Measurements from ENCODE around the gene SORCS3.

- TF ChIP-seq, protein P1, sequence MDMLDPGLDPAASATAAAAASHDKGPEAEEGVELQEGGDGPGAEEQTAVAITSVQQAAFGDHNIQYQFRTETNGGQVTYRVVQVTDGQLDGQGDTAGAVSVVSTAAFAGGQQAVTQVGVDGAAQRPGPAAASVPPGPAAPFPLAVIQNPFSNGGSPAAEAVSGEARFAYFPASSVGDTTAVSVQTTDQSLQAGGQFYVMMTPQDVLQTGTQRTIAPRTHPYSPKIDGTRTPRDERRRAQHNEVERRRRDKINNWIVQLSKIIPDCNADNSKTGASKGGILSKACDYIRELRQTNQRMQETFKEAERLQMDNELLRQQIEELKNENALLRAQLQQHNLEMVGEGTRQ (CRISPR knock-in tag; IDR thresholded peaks at IDR 0.05), result no peak
- TF ChIP-seq ELF4 (CRISPR knock-in tag; IDR thresholded peaks at IDR 0.05; ENCODE audit: low read depth) (no peak), CTCF (IDR thresholded peaks at IDR 0.05) (no peak), JUN (CRISPR knock-in tag; IDR thresholded peaks at IDR 0.05) (no peak), FOXP4 (CRISPR knock-in tag; IDR thresholded peaks at IDR 0.05) (no peak), MAX (CRISPR knock-in tag; IDR thresholded peaks at IDR 0.05) (no peak), SP1 (CRISPR knock-in tag; conservative IDR thresholded peaks at IDR 0.05) (no peak), SOX15 (CRISPR knock-in tag; IDR thresholded peaks at IDR 0.05) (no peak), CREB1 (CRISPR knock-in tag; IDR thresholded peaks at IDR 0.05) (no peak), ZNF138 (CRISPR knock-in tag; conservative IDR thresholded peaks at IDR 0.05) (no peak), ATF1 (CRISPR knock-in tag; IDR thresholded peaks at IDR 0.05) (no peak)
- TF ChIP-seq, protein P2, sequence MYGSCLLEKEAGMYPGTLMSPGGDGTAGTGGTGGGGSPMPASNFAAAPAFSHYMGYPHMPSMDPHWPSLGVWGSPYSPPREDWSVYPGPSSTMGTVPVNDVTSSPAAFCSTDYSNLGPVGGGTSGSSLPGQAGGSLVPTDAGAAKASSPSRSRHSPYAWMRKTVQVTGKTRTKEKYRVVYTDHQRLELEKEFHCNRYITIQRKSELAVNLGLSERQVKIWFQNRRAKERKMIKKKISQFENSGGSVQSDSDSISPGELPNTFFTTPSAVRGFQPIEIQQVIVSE (CRISPR knock-in tag; IDR thresholded peaks at IDR 0.05; ENCODE audit: borderline replicate concordance), result no peak
- TF ChIP-seq, protein P3, sequence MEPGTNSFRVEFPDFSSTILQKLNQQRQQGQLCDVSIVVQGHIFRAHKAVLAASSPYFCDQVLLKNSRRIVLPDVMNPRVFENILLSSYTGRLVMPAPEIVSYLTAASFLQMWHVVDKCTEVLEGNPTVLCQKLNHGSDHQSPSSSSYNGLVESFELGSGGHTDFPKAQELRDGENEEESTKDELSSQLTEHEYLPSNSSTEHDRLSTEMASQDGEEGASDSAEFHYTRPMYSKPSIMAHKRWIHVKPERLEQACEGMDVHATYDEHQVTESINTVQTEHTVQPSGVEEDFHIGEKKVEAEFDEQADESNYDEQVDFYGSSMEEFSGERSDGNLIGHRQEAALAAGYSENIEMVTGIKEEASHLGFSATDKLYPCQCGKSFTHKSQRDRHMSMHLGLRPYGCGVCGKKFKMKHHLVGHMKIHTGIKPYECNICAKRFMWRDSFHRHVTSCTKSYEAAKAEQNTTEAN (CRISPR knock-in tag; IDR thresholded peaks at IDR 0.05), result no peak
- TF ChIP-seq, protein P4, sequence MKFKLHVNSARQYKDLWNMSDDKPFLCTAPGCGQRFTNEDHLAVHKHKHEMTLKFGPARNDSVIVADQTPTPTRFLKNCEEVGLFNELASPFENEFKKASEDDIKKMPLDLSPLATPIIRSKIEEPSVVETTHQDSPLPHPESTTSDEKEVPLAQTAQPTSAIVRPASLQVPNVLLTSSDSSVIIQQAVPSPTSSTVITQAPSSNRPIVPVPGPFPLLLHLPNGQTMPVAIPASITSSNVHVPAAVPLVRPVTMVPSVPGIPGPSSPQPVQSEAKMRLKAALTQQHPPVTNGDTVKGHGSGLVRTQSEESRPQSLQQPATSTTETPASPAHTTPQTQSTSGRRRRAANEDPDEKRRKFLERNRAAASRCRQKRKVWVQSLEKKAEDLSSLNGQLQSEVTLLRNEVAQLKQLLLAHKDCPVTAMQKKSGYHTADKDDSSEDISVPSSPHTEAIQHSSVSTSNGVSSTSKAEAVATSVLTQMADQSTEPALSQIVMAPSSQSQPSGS (CRISPR knock-in tag; IDR thresholded peaks at IDR 0.05; ENCODE audit: borderline replicate concordance, low read depth), result no peak
Observed at GRCh38 chr10:105253515-105254212, 612.6 kb downstream of the SORCS3 start.

Data from WTC11 (cell line).